HG03432 (cell line): Measurements from ENCODE around the gene PCP2.

Experiments used
- ATAC-seq: cut with Tn5 transposase; IDR thresholded peaks from one replicate; pipeline ENCODE4 v1.9.1; 2021; ENCODE audit warnings: mild to moderate bottlenecking, moderate library complexity; ENCODE audit not compliant: unreplicated experiment

Gene PCP2

GRCh38 chr19:7602240-7602934 is 31.1 kb downstream of the PCP2 start:
- ATAC-seq: no peak

- no peak for ATAC-seq
Measured at GRCh38 chr19:7600721-7601120, 32.8 kb downstream of the PCP2 start.

GRCh38 chr19:7598180-7598579 is 35.3 kb downstream of the PCP2 start:
- ATAC-seq: no peak

- no peak for ATAC-seq
Measured at GRCh38 chr19:7597689-7598088, 35.8 kb downstream of the PCP2 start.

- ATAC-seq: no peak
Measured at GRCh38 chr19:7596211-7596937, 37.1 kb downstream of the PCP2 start.

- peak; percentile 48 for ATAC-seq
Measured at GRCh38 chr19:7595466-7596133, 37.9 kb downstream of the PCP2 start, which contains the start of gene CAMSAP3. TSS of gene CAMSAP3 (plus strand) at chr19:7595863. CDS start at chr19:7596003, 140 bp downstream.

- ATAC-seq: no peak
Measured at GRCh38 chr19:7590256-7590655, 43.3 kb downstream of the PCP2 start.

GRCh38 chr19:7589822-7590221 is 43.7 kb downstream of the PCP2 start:
- ATAC-seq: no peak

GRCh38 chr19:7582446-7582845 is 51.1 kb downstream of the PCP2 start:
- ATAC-seq: no peak
